Lower leg skin (tissue), 3 donors: ENCODE data around the gene KCTD13.

Experiments
- POLR2A ChIP-seq, 2 donors: fragments of 450-650 bp; IDR thresholded peaks; one replicate each; pipeline ENCODE4 v1.6.1; 2016 to 2017; ENCODE audit warnings: antibody characterized with exemption in 2 of 2, mild to moderate bottlenecking in 1 of 2, moderate library complexity in 1 of 2
- TF ChIP-seq, protein P1 (sequence below), 3 donors: fragments of 450-650 bp; IDR thresholded peaks; one replicate each; pipeline ENCODE4 v1.5.1; 2016; ENCODE audit warnings: antibody characterized with exemption in 3 of 3, mild to moderate bottlenecking in 3 of 3, moderate library complexity in 2 of 3

DNA sequence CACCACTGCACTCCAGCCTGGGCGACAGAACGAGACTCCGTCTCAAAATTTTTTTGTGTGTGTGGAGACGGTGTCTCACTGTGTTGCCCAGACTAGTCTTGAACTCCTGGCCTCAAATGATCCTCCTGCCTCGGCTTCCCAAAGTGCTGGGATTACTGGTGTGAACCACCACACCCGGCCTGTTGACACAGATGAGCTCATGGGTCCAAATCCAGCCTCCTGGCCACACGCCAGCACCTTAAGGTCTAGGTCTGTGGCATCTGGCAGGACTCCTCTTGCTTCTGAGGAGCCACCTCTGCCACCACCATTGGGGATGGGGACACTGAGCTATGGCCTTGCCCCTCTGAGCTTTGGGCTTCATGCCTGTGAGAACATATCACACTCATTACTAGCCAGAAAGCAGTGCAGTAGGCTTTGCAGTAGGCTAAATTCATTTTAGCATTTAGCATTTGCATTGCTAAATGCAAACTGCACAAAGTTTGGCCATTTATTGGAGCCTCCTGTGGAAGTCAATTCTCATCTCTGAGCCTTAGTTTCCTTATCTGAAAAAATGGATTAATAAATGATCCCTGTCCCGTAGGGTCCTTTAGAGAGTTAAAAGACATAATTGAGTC is 57.5 kb downstream of the KCTD13 start:
- TF ChIP-seq, protein P1, sequence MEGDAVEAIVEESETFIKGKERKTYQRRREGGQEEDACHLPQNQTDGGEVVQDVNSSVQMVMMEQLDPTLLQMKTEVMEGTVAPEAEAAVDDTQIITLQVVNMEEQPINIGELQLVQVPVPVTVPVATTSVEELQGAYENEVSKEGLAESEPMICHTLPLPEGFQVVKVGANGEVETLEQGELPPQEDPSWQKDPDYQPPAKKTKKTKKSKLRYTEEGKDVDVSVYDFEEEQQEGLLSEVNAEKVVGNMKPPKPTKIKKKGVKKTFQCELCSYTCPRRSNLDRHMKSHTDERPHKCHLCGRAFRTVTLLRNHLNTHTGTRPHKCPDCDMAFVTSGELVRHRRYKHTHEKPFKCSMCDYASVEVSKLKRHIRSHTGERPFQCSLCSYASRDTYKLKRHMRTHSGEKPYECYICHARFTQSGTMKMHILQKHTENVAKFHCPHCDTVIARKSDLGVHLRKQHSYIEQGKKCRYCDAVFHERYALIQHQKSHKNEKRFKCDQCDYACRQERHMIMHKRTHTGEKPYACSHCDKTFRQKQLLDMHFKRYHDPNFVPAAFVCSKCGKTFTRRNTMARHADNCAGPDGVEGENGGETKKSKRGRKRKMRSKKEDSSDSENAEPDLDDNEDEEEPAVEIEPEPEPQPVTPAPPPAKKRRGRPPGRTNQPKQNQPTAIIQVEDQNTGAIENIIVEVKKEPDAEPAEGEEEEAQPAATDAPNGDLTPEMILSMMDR (IDR thresholded peaks at IDR 0.05) = no peak
- TF ChIP-seq POLR2A (IDR thresholded peaks at IDR 0.05) = no peak
